ENCODE data around the gene C16orf78. TPM values are rescaled to one million over a fixed set of nuclear protein-coding genes. Genes with fewer than 3 reads are reported as not detected.
A peak's percentile ranks its signal among the peaks of the same experiment; 100 is the strongest.

The C16orf78 gene
- total and polyA plus RNA-seq, 2 donors (not counting 1 experiment from before 2014, with no cell fraction given), result not detected

DNA sequence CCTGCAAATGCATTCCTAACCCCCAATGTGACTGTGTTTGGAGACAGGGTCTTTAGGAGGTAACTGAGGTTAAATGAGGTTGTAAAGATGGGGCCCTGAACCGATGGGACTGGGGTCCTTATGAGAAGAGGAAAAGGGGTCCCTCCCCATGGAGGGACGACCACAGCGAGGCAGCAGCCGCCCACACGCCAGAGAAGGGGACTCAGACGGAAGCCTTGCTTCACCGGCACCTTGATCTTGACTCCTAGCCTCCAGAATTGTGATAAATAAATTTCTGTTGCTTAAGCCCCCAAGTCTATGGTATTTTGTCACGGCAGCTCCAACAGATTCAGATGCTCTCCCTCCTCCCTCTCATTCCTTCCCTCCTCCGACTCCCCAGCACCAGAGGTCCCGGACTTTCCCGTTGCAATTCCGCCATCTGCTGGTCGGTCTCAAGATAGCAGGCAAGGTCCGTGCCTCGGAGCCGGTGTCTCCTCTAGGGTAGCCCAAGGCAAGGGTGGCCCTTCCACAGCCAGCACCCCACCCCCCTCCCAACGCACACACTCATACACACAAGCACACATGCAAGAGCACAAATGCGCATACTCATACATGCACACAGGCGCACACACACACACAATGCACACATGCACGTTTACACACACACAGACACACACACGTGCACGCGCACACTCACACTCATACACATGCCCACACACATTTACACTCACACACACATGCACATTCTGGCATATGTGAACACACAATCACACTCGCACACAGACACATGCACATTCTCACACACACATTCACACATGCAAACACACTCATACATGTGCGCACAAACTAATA is 23.1 kb upstream of the C16orf78 start:
- Histone ChIP-seq H3K4me3 (ENCODE audit: control extremely low read depth in 1 of 5, extremely low read depth in 1 of 5, insufficient read depth in 1 of 5, low read depth in 2 of 5, low read length in 4 of 5) (no peak overlapping the region), H2AFZ (ENCODE audit: insufficient read depth, low read depth, low read length, poor library complexity, severe bottlenecking) (no peak overlapping the region), H3K9ac (ENCODE audit: low read length) (no peak overlapping the region), H3K36me3 (replicated peaks in 1 of 2; ENCODE audit: control extremely low read depth in 1 of 2, control insufficient read depth in 1 of 2, extremely low read depth in 1 of 2, insufficient read depth in 2 of 2, low read length in 1 of 2) (no peaks in the 10 kb centered on the region), H3K9me3 (ENCODE audit: control extremely low read depth in 1 of 3, control insufficient read depth in 2 of 3, insufficient read depth in 1 of 3, low read length in 2 of 3) (peaks cover 0 to 4% (median 0%) of the 10 kb centered on the region in 3 donors), H3K4me2 (replicated peaks; ENCODE audit: low read depth, low read length, poor library complexity, severe bottlenecking) (no peak overlapping the region), H4K20me1 (ENCODE audit: control insufficient read depth, insufficient read depth, low read length, poor library complexity, severe bottlenecking) (no peaks in the 10 kb centered on the region), H3K27ac (ENCODE audit: low read length in 2 of 2) (no peak overlapping the region), H3K27me3 (replicated peaks in 1 of 4; ENCODE audit: control extremely low read depth in 1 of 4, control insufficient read depth in 3 of 4, insufficient read depth in 4 of 4, low read length in 3 of 4) (peaks cover 0 to 5% (median 1%) of the 10 kb centered on the region in 4 experiments), H3K4me1 (ENCODE audit: control insufficient read depth in 2 of 2, insufficient read depth in 2 of 2, low read length in 2 of 2) (no peaks in the 10 kb centered on the region), H3K79me2 (ENCODE audit: control insufficient read depth, insufficient read depth, low read length) (no peaks in the 10 kb centered on the region)
- ATAC-seq (ENCODE audit: low read depth) (no peak), DNase-seq (peak; percentile 36)
- Mint-ChIP-seq H3K27me3 (peaks cover 43% of the 10 kb centered on the region), H3K27ac (no peak overlapping the region), H3K9me3 (ENCODE audit: insufficient read depth) (no peaks in the 10 kb centered on the region), H3K4me1 (no peaks in the 10 kb centered on the region), H3K4me3 (no peak overlapping the region)
- POLR2A ChIA-PET, result no interaction called here
- WGBS (ENCODE audit: insufficient coverage), result 33% methylated on average over 18 of the region's 25 CpGs
- intact Hi-C loops (cut with micrococcal nuclease), result loop anchor here (5.0 kb wide), 1 partner anchor 663 kb away; no protein-coding TSS in a partner anchor
- CTCF ChIA-PET, result interaction anchor here (0.8 to 1.4 kb wide), 2 partner anchors 9 to 15 kb away, joined by 3 to 4 read pairs; no protein-coding TSS in a partner anchor
- TF ChIP-seq EZH2 (IDR thresholded peaks at IDR 0.05; ENCODE audit: borderline replicate concordance, insufficient read depth, low read depth, low read length, poor library complexity, severe bottlenecking), result no peak
- peak; percentile 72 for TF ChIP-seq CTCF (IDR thresholded peaks at IDR 0.05)

DNA sequence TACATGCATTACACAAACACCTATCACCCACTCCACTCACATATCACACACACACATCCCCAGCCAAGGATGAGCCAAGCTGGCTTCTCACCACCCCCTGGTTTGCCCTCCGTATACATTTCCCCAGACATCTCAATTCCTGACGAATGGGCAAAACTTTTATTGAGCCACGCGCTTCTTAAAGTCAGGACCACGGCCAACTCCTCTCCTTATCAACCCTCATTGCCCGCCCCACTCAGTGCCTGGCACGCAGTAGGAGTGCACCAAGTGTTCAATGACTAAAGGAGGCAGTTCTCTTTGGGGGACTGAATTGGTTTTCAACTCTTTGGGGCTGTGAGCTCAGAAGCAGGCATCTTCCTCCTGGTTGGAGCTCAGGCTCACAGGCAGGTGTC is 22.5 kb upstream of the C16orf78 start:
- Histone ChIP-seq H3K9me3 (ENCODE audit: control extremely low read depth in 1 of 3, control insufficient read depth in 2 of 3, insufficient read depth in 1 of 3, low read length in 2 of 3) (peaks cover 0 to 4% (median 0%) of the 10 kb centered on the region in 3 donors), H3K27ac (ENCODE audit: low read length in 2 of 2) (no peak overlapping the region), H2AFZ (ENCODE audit: insufficient read depth, low read depth, low read length, poor library complexity, severe bottlenecking) (no peak overlapping the region), H3K79me2 (ENCODE audit: control insufficient read depth, insufficient read depth, low read length) (no peaks in the 10 kb centered on the region), H3K4me3 (ENCODE audit: control extremely low read depth in 1 of 5, extremely low read depth in 1 of 5, insufficient read depth in 1 of 5, low read depth in 2 of 5, low read length in 4 of 5) (no peak overlapping the region), H4K20me1 (ENCODE audit: control insufficient read depth, insufficient read depth, low read length, poor library complexity, severe bottlenecking) (no peaks in the 10 kb centered on the region), H3K4me1 (ENCODE audit: control insufficient read depth in 2 of 2, insufficient read depth in 2 of 2, low read length in 2 of 2) (no peaks in the 10 kb centered on the region), H3K36me3 (replicated peaks in 1 of 2; ENCODE audit: control extremely low read depth in 1 of 2, control insufficient read depth in 1 of 2, extremely low read depth in 1 of 2, insufficient read depth in 2 of 2, low read length in 1 of 2) (no peaks in the 10 kb centered on the region), H3K9ac (ENCODE audit: low read length) (no peak overlapping the region), H3K27me3 (replicated peaks in 1 of 4; ENCODE audit: control extremely low read depth in 1 of 4, control insufficient read depth in 3 of 4, insufficient read depth in 4 of 4, low read length in 3 of 4) (peaks cover 0 to 8% (median 1%) of the 10 kb centered on the region in 4 experiments), H3K4me2 (replicated peaks; ENCODE audit: low read depth, low read length, poor library complexity, severe bottlenecking) (no peak overlapping the region)
- Mint-ChIP-seq H3K9me3 (ENCODE audit: insufficient read depth) (no peaks in the 10 kb centered on the region), H3K4me1 (no peaks in the 10 kb centered on the region), H3K27me3 (peaks cover 40% of the 10 kb centered on the region), H3K4me3 (no peak overlapping the region), H3K27ac (no peak overlapping the region)
- DNase-seq (no peak), ATAC-seq (ENCODE audit: low read depth) (no peak)
- intact Hi-C loops (cut with micrococcal nuclease), result loop anchor here (5.0 kb wide), 1 partner anchor 664 kb away; no protein-coding TSS in a partner anchor
- WGBS (ENCODE audit: insufficient coverage), result 60% methylated on average over 1 of the region's 7 CpGs
- ChIA-PET POLR2A (no interaction called here), CTCF (interaction anchor here (0.8 to 1.4 kb wide), 3 partner anchors 9 to 14 kb away, joined by 3 to 4 read pairs (median 3); no protein-coding TSS in a partner anchor)
- TF ChIP-seq CTCF (IDR thresholded peaks at IDR 0.05), result no peak
- TF ChIP-seq EZH2 (IDR thresholded peaks at IDR 0.05; ENCODE audit: borderline replicate concordance, insufficient read depth, low read depth, low read length, poor library complexity, severe bottlenecking), result no peak

Measured in B cell (primary cell).